Suprapubic skin (tissue), 4 donors: ENCODE measurements around the gene ANKRD18B.

Experiments used
- CTCF ChIP-seq, 2 donors: fragments of 200-600 bp in 1 of 2; fragments of 450-650 bp in 1 of 2; sonication (generic) in 1 of 2; IDR thresholded peaks; one replicate each; pipeline ENCODE4 v1.5.1; 2016 to 2019; ENCODE audit warnings: antibody characterized with exemption in 2 of 2, mild to moderate bottlenecking in 1 of 2, moderate library complexity in 1 of 2
- EP300 ChIP-seq: sonication (generic); formaldehyde crosslinking; IDR thresholded peaks from one replicate; pipeline ENCODE4 v1.6.1; 2017; ENCODE audit warnings: antibody characterized with exemption
- POLR2A ChIP-seq, 2 donors: fragments of 450-650 bp; IDR thresholded peaks; one replicate each; pipeline ENCODE4 v1.6.1; 2017; ENCODE audit warnings: antibody characterized with exemption in 2 of 2, mild to moderate bottlenecking in 2 of 2, moderate library complexity in 2 of 2
- POLR2AphosphoS5 ChIP-seq, 3 donors: sonication (generic); formaldehyde crosslinking; IDR thresholded peaks; one replicate each; pipeline ENCODE4 v1.6.1; 2017; ENCODE audit warnings: antibody characterized with exemption in 3 of 3

GRCh38 chr9:33614001-33614687, 90.1 kb downstream of the ANKRD18B start:
- no peak for TF ChIP-seq CTCF (IDR thresholded peaks at IDR 0.05)
- TF ChIP-seq POLR2AphosphoS5 (IDR thresholded peaks at IDR 0.05): no peak
- no peak for TF ChIP-seq POLR2A (IDR thresholded peaks at IDR 0.05)
- no peak for TF ChIP-seq EP300
